ENCODE measurements around the gene FANCI. TPM values are rescaled to one million over a fixed set of nuclear protein-coding genes. Genes with fewer than 3 reads are reported as not detected.

The FANCI gene
- total RNA-seq, 1 experiment from 2014 or later, result 72.0 TPM

- peak; percentile 24 for DNase-seq (ENCODE audit: low read depth)
These were observed 63.3 kb downstream of the FANCI start for GRCh38 chr15:89307046-89307587.

GRCh38 chr15:89307791-89308190 is 64.0 kb downstream of the FANCI start:
- DNase-seq (ENCODE audit: low read depth), result no peak

- no peak for DNase-seq (ENCODE audit: low read depth)
These were observed 64.5 kb downstream of the FANCI start for GRCh38 chr15:89308236-89308635.

GRCh38 chr15:89309993-89310392 is 66.2 kb downstream of the FANCI start:
- no peak for DNase-seq (ENCODE audit: low read depth)

- DNase-seq (ENCODE audit: low read depth), result no peak
These were observed 71.7 kb downstream of the FANCI start for GRCh38 chr15:89315375-89315929.

- DNase-seq (ENCODE audit: low read depth), result no peak
These were observed 72.7 kb downstream of the FANCI start for GRCh38 chr15:89316504-89316903.

- DNase-seq (ENCODE audit: low read depth), result no peak
These were observed 73.5 kb downstream of the FANCI start for GRCh38 chr15:89317186-89317720.

GRCh38 chr15:89319678-89320077 is 75.9 kb downstream of the FANCI start:
- DNase-seq (ENCODE audit: low read depth), result no peak

GRCh38 chr15:89320200-89320599 is 76.4 kb downstream of the FANCI start:
- DNase-seq (ENCODE audit: low read depth), result no peak

GRCh38 chr15:89321521-89322410 is 78.0 kb downstream of the FANCI start:
- DNase-seq (ENCODE audit: low read depth), result no peak

- DNase-seq (ENCODE audit: low read depth), result no peak
These were observed 79.0 kb downstream of the FANCI start for GRCh38 chr15:89322822-89323221.

GRCh38 chr15:89323825-89324224 is 80.0 kb downstream of the FANCI start:
- DNase-seq (ENCODE audit: low read depth), result no peak

GRCh38 chr15:89325039-89325803 is 81.4 kb downstream of the FANCI start:
- no peak for DNase-seq (ENCODE audit: low read depth)

- DNase-seq (ENCODE audit: low read depth), result no peak
These were observed 82.5 kb downstream of the FANCI start for GRCh38 chr15:89326316-89326715.

GRCh38 chr15:89327113-89327512 is 83.3 kb downstream of the FANCI start:
- DNase-seq (ENCODE audit: low read depth), result no peak

- no peak for DNase-seq (ENCODE audit: low read depth)
These were observed 84.8 kb downstream of the FANCI start for GRCh38 chr15:89328398-89329254.

- DNase-seq (ENCODE audit: low read depth), result no peak
These were observed 85.7 kb downstream of the FANCI start for GRCh38 chr15:89329329-89330084.

GRCh38 chr15:89330119-89330518 is 86.3 kb downstream of the FANCI start:
- DNase-seq (ENCODE audit: low read depth), result no peak

GRCh38 chr15:89330881-89331595 is 87.3 kb downstream of the FANCI start:
- DNase-seq (ENCODE audit: low read depth), result no peak

GRCh38 chr15:89332446-89332845 is 88.7 kb downstream of the FANCI start:
- DNase-seq (ENCODE audit: low read depth), result no peak
